Measurements from ENCODE around the gene MYH3.

DNA sequence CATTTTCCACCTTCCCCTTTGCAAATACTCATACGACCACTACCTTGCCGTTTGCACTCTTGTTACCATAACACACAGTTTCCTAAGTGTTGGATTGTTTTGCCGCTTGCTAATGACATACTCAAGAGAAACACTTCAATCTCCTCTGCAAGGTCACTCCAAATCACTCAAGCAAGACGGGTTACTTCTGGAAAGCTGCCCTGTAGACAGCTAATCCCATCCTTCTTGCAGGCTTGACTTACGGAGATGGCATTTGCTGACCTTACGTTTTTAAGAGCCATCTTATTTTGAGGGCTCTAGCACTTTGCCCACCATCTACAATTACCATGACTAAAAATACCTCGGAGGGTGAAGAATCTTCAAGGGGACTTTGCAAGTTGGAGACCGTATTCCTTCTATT lies 46.2 kb downstream of the MYH3 start:
- no peak for TF ChIP-seq POLR2A (IDR thresholded peaks at IDR 0.05)
- TF ChIP-seq, protein P1, sequence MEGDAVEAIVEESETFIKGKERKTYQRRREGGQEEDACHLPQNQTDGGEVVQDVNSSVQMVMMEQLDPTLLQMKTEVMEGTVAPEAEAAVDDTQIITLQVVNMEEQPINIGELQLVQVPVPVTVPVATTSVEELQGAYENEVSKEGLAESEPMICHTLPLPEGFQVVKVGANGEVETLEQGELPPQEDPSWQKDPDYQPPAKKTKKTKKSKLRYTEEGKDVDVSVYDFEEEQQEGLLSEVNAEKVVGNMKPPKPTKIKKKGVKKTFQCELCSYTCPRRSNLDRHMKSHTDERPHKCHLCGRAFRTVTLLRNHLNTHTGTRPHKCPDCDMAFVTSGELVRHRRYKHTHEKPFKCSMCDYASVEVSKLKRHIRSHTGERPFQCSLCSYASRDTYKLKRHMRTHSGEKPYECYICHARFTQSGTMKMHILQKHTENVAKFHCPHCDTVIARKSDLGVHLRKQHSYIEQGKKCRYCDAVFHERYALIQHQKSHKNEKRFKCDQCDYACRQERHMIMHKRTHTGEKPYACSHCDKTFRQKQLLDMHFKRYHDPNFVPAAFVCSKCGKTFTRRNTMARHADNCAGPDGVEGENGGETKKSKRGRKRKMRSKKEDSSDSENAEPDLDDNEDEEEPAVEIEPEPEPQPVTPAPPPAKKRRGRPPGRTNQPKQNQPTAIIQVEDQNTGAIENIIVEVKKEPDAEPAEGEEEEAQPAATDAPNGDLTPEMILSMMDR (IDR thresholded peaks at IDR 0.05 in 8 of 11, conservative IDR thresholded peaks at IDR 0.05 in 3 of 11), result no peak

All from spleen (tissue), 7 donors.